GM23338 (cell line): Measurements from ENCODE around the gene NTN1. TPM values are rescaled to one million over a fixed set of nuclear protein-coding genes. Genes with fewer than 3 reads are reported as not detected.

Source experiments
- ATAC-seq: fragments of 200-7000 bp; cut with Tn5 transposase; 3 replicates; pipeline ENCODE4 v1.9.1; 2020
- DNase-seq: peaks from one replicate; pipeline ENCODE4 v3.0.0-alpha.2; 2015; ENCODE audit warnings: low spot score
- H2AFZ ChIP-seq: fragments of 200-600 bp; sonication (generic); 2 replicates; pipeline ENCODE4 v1.8.0; 2016; ENCODE audit warnings: antibody characterized with exemption, mild to moderate bottlenecking, moderate library complexity
- H3F3A ChIP-seq: fragments of 200-600 bp; sonication (generic); replicated peaks from 2 replicates; pipeline ENCODE4 v1.8.0; 2017; ENCODE audit warnings: antibody characterized with exemption, mixed run types, low read depth
- H3K27ac ChIP-seq: fragments of 200-600 bp; sonication (generic); 2 replicates; pipeline ENCODE4 v1.6.1; 2016; ENCODE audit warnings: low read depth
- H3K27me3 ChIP-seq: fragments of 200-600 bp; sonication (generic); 2 replicates; pipeline ENCODE4 v1.8.0; 2016; ENCODE audit warnings: mild to moderate bottlenecking, mixed run types, moderate library complexity; ENCODE audit not compliant: insufficient read depth
- H3K36me3 ChIP-seq: fragments of 200-600 bp; sonication (generic); 2 replicates; pipeline ENCODE4 v1.8.0; 2016; ENCODE audit warnings: mild to moderate bottlenecking; ENCODE audit not compliant: insufficient read depth
- H3K4me1 ChIP-seq: fragments of 200-600 bp; sonication (generic); 2 replicates; pipeline ENCODE4 v1.8.0; 2016; ENCODE audit warnings: mild to moderate bottlenecking, moderate library complexity; ENCODE audit not compliant: insufficient read depth
- H3K4me2 ChIP-seq: fragments of 200-600 bp; sonication (generic); 2 replicates; pipeline ENCODE4 v1.7.1; 2017; ENCODE audit warnings: mixed run types
- H3K4me3 ChIP-seq: fragments of 200-600 bp; sonication (generic); 2 replicates; pipeline ENCODE4 v1.6.1; 2016; ENCODE audit warnings: mixed run types
- H3K79me2 ChIP-seq: fragments of 200-600 bp; sonication (generic); replicated peaks from 2 replicates; pipeline ENCODE4 v1.8.0; 2017; ENCODE audit warnings: mild to moderate bottlenecking; ENCODE audit not compliant: insufficient read depth
- H3K9me2 ChIP-seq: fragments of 200-600 bp; sonication (generic); 2 replicates; pipeline ENCODE4 v1.8.0; 2017; ENCODE audit not compliant: insufficient read depth
- H4K20me1 ChIP-seq: fragments of 200-600 bp; sonication (generic); replicated peaks from 2 replicates; pipeline ENCODE4 v1.8.0; 2017; ENCODE audit warnings: mild to moderate bottlenecking; ENCODE audit not compliant: insufficient read depth
- H3K27ac Mint-ChIP-seq: 2 replicates; pipeline ENCODE4 v1.8.0; 2020; ENCODE audit warnings: inconsistent platforms, mild to moderate bottlenecking, moderate library complexity, mixed read lengths
- H3K27me3 Mint-ChIP-seq: 3 replicates; pipeline ENCODE4 v1.8.0; 2022; ENCODE audit warnings: low read depth, mild to moderate bottlenecking, moderate library complexity, mixed read lengths, inconsistent platforms; ENCODE audit not compliant: insufficient read depth, poor library complexity
- H3K36me3 Mint-ChIP-seq: 3 replicates; pipeline ENCODE4 v1.8.0; 2021; ENCODE audit warnings: low read depth, mild to moderate bottlenecking, inconsistent platforms, moderate library complexity, mixed read lengths
- H3K4me1 Mint-ChIP-seq: 3 replicates; pipeline ENCODE4 v1.8.0; 2020; ENCODE audit warnings: mild to moderate bottlenecking, inconsistent platforms, mixed read lengths
- H3K4me3 Mint-ChIP-seq: 3 replicates; pipeline ENCODE4 v1.8.0; 2021; ENCODE audit warnings: moderate library complexity, mild to moderate bottlenecking, inconsistent platforms, mixed read lengths
- H3K9me3 Mint-ChIP-seq: 3 replicates; pipeline ENCODE4 v1.8.0; 2020; ENCODE audit warnings: moderate library complexity, mild to moderate bottlenecking, inconsistent platforms, mixed read lengths
- CREB1 ChIP-seq: fragments of 250-450 bp; sonication (Bioruptor Pico); IDR thresholded peaks from 2 replicates; pipeline ENCODE4 v1.5.0; 2020; ENCODE audit warnings: low read depth, mild to moderate bottlenecking, moderate library complexity
- ETS1 ChIP-seq: IDR thresholded peaks from 2 replicates; pipeline ENCODE4 v1.6.1; 2016; ENCODE audit warnings: antibody characterized with exemption
- EZH2 ChIP-seq: fragments of 200-600 bp; sonication (generic); IDR thresholded peaks from one replicate; pipeline ENCODE4 v1.8.0; 2017; ENCODE audit warnings: antibody characterized with exemption, mild to moderate bottlenecking, low read depth; ENCODE audit not compliant: unreplicated experiment
- EZH2phosphoT487 ChIP-seq: fragments of 200-600 bp; sonication (generic); IDR thresholded peaks from one replicate; pipeline ENCODE4 v1.8.1; 2018; ENCODE audit warnings: antibody characterized with exemption; ENCODE audit not compliant: unreplicated experiment
- JUNB ChIP-seq: IDR thresholded peaks from one replicate; pipeline ENCODE4 v1.6.1; 2016; ENCODE audit warnings: antibody characterized with exemption; ENCODE audit not compliant: unreplicated experiment
- NANOG ChIP-seq: IDR thresholded peaks from 2 replicates; pipeline ENCODE4 v1.6.1; 2016; ENCODE audit warnings: antibody characterized with exemption, borderline replicate concordance
- POLR2AphosphoS5 ChIP-seq: IDR thresholded peaks from 2 replicates; pipeline ENCODE4 v1.6.1; 2016; ENCODE audit warnings: antibody characterized with exemption, low read depth
- REST ChIP-seq: IDR thresholded peaks from one replicate; pipeline ENCODE4 v1.6.1; 2018; ENCODE audit warnings: antibody characterized with exemption; ENCODE audit not compliant: unreplicated experiment
- STAT1 ChIP-seq: IDR thresholded peaks from one replicate; pipeline ENCODE4 v1.6.1; 2016; ENCODE audit warnings: antibody characterized with exemption; ENCODE audit not compliant: unreplicated experiment
- ZNF114 ChIP-seq: fragments of 250-450 bp; sonication (Bioruptor Pico); IDR thresholded peaks from 2 replicates; pipeline ENCODE4 v1.5.0; 2020; ENCODE audit warnings: mild to moderate bottlenecking, moderate library complexity
- ZNF331 ChIP-seq: fragments of 250-450 bp; sonication (Bioruptor Pico); IDR thresholded peaks from 2 replicates; pipeline ENCODE4 v1.5.0; 2020; ENCODE audit warnings: low read depth, mild to moderate bottlenecking, moderate library complexity
- ZNF462 ChIP-seq: fragments of 250-450 bp; sonication (Bioruptor Pico); IDR thresholded peaks from 2 replicates; pipeline ENCODE4 v1.5.0; 2020; ENCODE audit warnings: mild to moderate bottlenecking, moderate library complexity
- polyA plus RNA-seq: library from polyadenylated mRNA; unstranded; fragments of >200 nt; fragmentation: Nextera tagmentation; extraction: Ambion mirVana; gene quantifications from 2 replicates; pipeline ENCODE4 v1.2.1, GENCODE V29; 2016
- total RNA-seq: library from RNA; depleted of rRNA; stranded (reverse); fragments of >200 nt; shearing (Covaris generic); gene quantifications from 2 replicates; pipeline ENCODE4 v1.2.3, GENCODE V29; 2014

Gene NTN1
- total and polyA plus RNA-seq, 2 experiments from 2014 or later: 0.57 to 2.6 TPM

GRCh38 chr17:9127340-9127739 lies 106.0 kb downstream of the NTN1 start (continued):
- TF ChIP-seq EZH2 (no peak), REST (no peak), STAT1 (no peak), ZNF331 (CRISPR knock-in tag) (no peak)

GRCh38 chr17:9131371-9131770 lies 110.1 kb downstream of the NTN1 start:
- Histone ChIP-seq H3K79me2 (no peaks in the 10 kb centered on the region), H4K20me1 (no peaks in the 10 kb centered on the region), H3F3A (no peaks in the 10 kb centered on the region), H3K9me2 (no peaks in the 10 kb centered on the region), H2AFZ (no peak overlapping the region), H3K27me3 (no peaks in the 10 kb centered on the region), H3K4me3 (no peak overlapping the region), H3K4me2 (no peak overlapping the region), H3K36me3 (no peaks in the 10 kb centered on the region), H3K27ac (no peak overlapping the region), H3K4me1 (no peaks in the 10 kb centered on the region)
- Mint-ChIP-seq H3K36me3 (no peaks in the 10 kb centered on the region), H3K4me1 (no peaks in the 10 kb centered on the region), H3K27ac (no peak overlapping the region), H3K9me3 (no peaks in the 10 kb centered on the region), H3K27me3 (peaks cover 13% of the 10 kb centered on the region), H3K4me3 (no peak overlapping the region)
- no peak for DNase-seq
- no peak for ATAC-seq
- TF ChIP-seq CREB1 (no peak), ETS1 (no peak), REST (no peak), ZNF462 (no peak), ZNF114 (CRISPR knock-in tag) (no peak), NANOG (no peak), EZH2 (no peak), EZH2phosphoT487 (no peak), JUNB (no peak), POLR2AphosphoS5 (no peak), STAT1 (no peak)
